Loucy (cell line): ENCODE measurements around the gene SV2B.

Experiments used
- H2AFZ ChIP-seq: fragments of 200-600 bp; sonication (generic); 2 replicates; pipeline ENCODE4 v1.6.0; 2016; ENCODE audit warnings: antibody characterized with exemption, mild to moderate bottlenecking, low read length, moderate library complexity
- H3F3A ChIP-seq: fragments of 200-600 bp; 2 replicates; pipeline ENCODE4 v1.6.0; 2016; ENCODE audit warnings: antibody characterized with exemption, low read depth, mild to moderate bottlenecking
- H3K27me3 ChIP-seq: fragments of 200-600 bp; sonication (generic); 2 replicates; pipeline ENCODE4 v1.6.1; 2014; ENCODE audit warnings: low read length, mild to moderate bottlenecking; ENCODE audit not compliant: insufficient read depth, poor library complexity, severe bottlenecking
- H3K36me3 ChIP-seq: fragments of 200-600 bp; sonication (generic); 2 replicates; pipeline ENCODE4 v1.6.1; 2016; ENCODE audit warnings: low read length; ENCODE audit not compliant: insufficient read depth
- H3K4me1 ChIP-seq: fragments of 200-600 bp; sonication (generic); 2 replicates; pipeline ENCODE4 v1.5.1; 2014; ENCODE audit warnings: low read length, mild to moderate bottlenecking; ENCODE audit not compliant: insufficient read depth, poor library complexity, severe bottlenecking
- H3K4me2 ChIP-seq: fragments of 200-600 bp; sonication (generic); 2 replicates; pipeline ENCODE4 v1.6.0; 2014; ENCODE audit warnings: antibody characterized with exemption, low read length, low read depth, mild to moderate bottlenecking; ENCODE audit not compliant: poor library complexity, severe bottlenecking
- H3K4me3 ChIP-seq: fragments of 200-600 bp; sonication (generic); 2 replicates; pipeline ENCODE4 v1.5.1; 2014; ENCODE audit warnings: low read length, mild to moderate bottlenecking, mixed read lengths; ENCODE audit not compliant: poor library complexity, severe bottlenecking
- H3K79me2 ChIP-seq: fragments of 200-600 bp; sonication (generic); 2 replicates; pipeline ENCODE4 v1.6.1; 2014; ENCODE audit warnings: low read length; ENCODE audit not compliant: insufficient read depth
- H3K9ac ChIP-seq: fragments of 200-600 bp; sonication (generic); 2 replicates; pipeline ENCODE4 v1.6.0; 2014; ENCODE audit warnings: mild to moderate bottlenecking, low read depth, low read length, moderate library complexity; ENCODE audit not compliant: poor library complexity, severe bottlenecking
- H3K9me2 ChIP-seq: fragments of 200-600 bp; sonication (generic); replicated peaks from 2 replicates; pipeline ENCODE4 v1.6.1; 2016; ENCODE audit warnings: low read depth, low read length, mixed read lengths
- H3K9me3 ChIP-seq: fragments of 200-600 bp; sonication (generic); 2 replicates; pipeline ENCODE4 v1.6.1; 2014; ENCODE audit warnings: mild to moderate bottlenecking, antibody characterized with exemption, low read length, low read depth; ENCODE audit not compliant: insufficient read depth
- H4K20me1 ChIP-seq: fragments of 200-600 bp; sonication (generic); 2 replicates; pipeline ENCODE4 v1.6.0; 2014; ENCODE audit warnings: antibody characterized with exemption, low read length, mild to moderate bottlenecking; ENCODE audit not compliant: insufficient read depth, poor library complexity, severe bottlenecking
- CTCF ChIP-seq: fragments of 200-600 bp; sonication (generic); conservative IDR thresholded peaks from 2 replicates; pipeline ENCODE4 v1.5.1; 2014; ENCODE audit warnings: mild to moderate bottlenecking, antibody characterized with exemption, low read length
- EZH2phosphoT487 ChIP-seq: fragments of 200-600 bp; IDR thresholded peaks from 2 replicates; pipeline ENCODE4 v1.6.1; 2018; ENCODE audit warnings: antibody characterized with exemption, mild to moderate bottlenecking, moderate library complexity, borderline replicate concordance

Gene SV2B

GRCh38 chr15:91127236-91127955 lies 27.3 kb downstream of the SV2B start:
- H3K4me3 ChIP-seq = no peak overlapping the region
- H3K9me3 ChIP-seq = no peaks in the 10 kb centered on the region
- no peaks in the 10 kb centered on the region for H3K4me1 ChIP-seq
- no peaks in the 10 kb centered on the region for H4K20me1 ChIP-seq
- no peak overlapping the region for H3K4me2 ChIP-seq
- H3K9me2 ChIP-seq = no peaks in the 10 kb centered on the region
- no peaks in the 10 kb centered on the region for H3K79me2 ChIP-seq
- H3F3A ChIP-seq = no peaks in the 10 kb centered on the region
- no peak overlapping the region for H2AFZ ChIP-seq
- H3K27me3 ChIP-seq = peaks cover 4% of the 10 kb centered on the region
- no peak for TF ChIP-seq EZH2phosphoT487
- no peaks in the 10 kb centered on the region for H3K36me3 ChIP-seq
- no peak overlapping the region for H3K9ac ChIP-seq

- no peaks in the 10 kb centered on the region for H3F3A ChIP-seq
- no peak overlapping the region for H2AFZ ChIP-seq
- no peak overlapping the region for H3K9ac ChIP-seq
- H3K36me3 ChIP-seq = no peaks in the 10 kb centered on the region
- no peaks in the 10 kb centered on the region for H4K20me1 ChIP-seq
- H3K9me3 ChIP-seq = no peaks in the 10 kb centered on the region
- peaks cover 4% of the 10 kb centered on the region for H3K27me3 ChIP-seq
- H3K4me2 ChIP-seq = no peak overlapping the region
- no peak overlapping the region for H3K4me3 ChIP-seq
- H3K9me2 ChIP-seq = no peaks in the 10 kb centered on the region
- H3K4me1 ChIP-seq = no peaks in the 10 kb centered on the region
- TF ChIP-seq CTCF = no peak
- TF ChIP-seq EZH2phosphoT487 = no peak
- H3K79me2 ChIP-seq = no peaks in the 10 kb centered on the region
Measured at GRCh38 chr15:91128016-91128415, 28.0 kb downstream of the SV2B start.

- TF ChIP-seq CTCF (no peak), EZH2phosphoT487 (no peak)
- Histone ChIP-seq H2AFZ (no peak overlapping the region), H3K9ac (no peak overlapping the region), H3K4me1 (no peaks in the 10 kb centered on the region), H3K27me3 (peaks cover 4% of the 10 kb centered on the region), H3K36me3 (no peaks in the 10 kb centered on the region), H3K9me3 (no peaks in the 10 kb centered on the region), H3K9me2 (no peaks in the 10 kb centered on the region), H3K4me3 (no peak overlapping the region), H3F3A (no peaks in the 10 kb centered on the region), H4K20me1 (no peaks in the 10 kb centered on the region), H3K4me2 (no peak overlapping the region), H3K79me2 (no peaks in the 10 kb centered on the region)
Measured at GRCh38 chr15:91129436-91129835, 29.4 kb downstream of the SV2B start.

GRCh38 chr15:91132079-91132478 lies 32.0 kb downstream of the SV2B start:
- TF ChIP-seq EZH2phosphoT487 = no peak
- no peak for TF ChIP-seq CTCF
- Histone ChIP-seq H3K9me3 (no peaks in the 10 kb centered on the region), H3K9ac (no peak overlapping the region), H2AFZ (no peak overlapping the region), H3K9me2 (no peaks in the 10 kb centered on the region), H3K4me2 (no peak overlapping the region), H3K4me3 (no peak overlapping the region), H3K27me3 (peaks cover 7% of the 10 kb centered on the region), H4K20me1 (no peaks in the 10 kb centered on the region), H3K36me3 (no peaks in the 10 kb centered on the region), H3K4me1 (no peaks in the 10 kb centered on the region), H3F3A (no peaks in the 10 kb centered on the region), H3K79me2 (no peaks in the 10 kb centered on the region)
